ENCODE data around the gene FABP6. TPM values are rescaled to one million over a fixed set of nuclear protein-coding genes. Genes with fewer than 3 reads are reported as not detected.

The FABP6 gene
- total and polyA plus RNA-seq, 4 donors, result not detected

- DNase-seq (ENCODE audit: low spot score), result no peak
- no peak overlapping the region for H3K27ac ChIP-seq (ENCODE audit: low read depth in 1 of 2, low read length in 2 of 2)
- no peaks in the 10 kb centered on the region for H3K9me3 ChIP-seq (ENCODE audit: control insufficient read depth in 4 of 4, low read length in 3 of 4)
- H3K36me3 ChIP-seq (ENCODE audit: control insufficient read depth in 4 of 4, insufficient read depth in 3 of 4, low read depth in 1 of 4, low read length in 3 of 4), result no peaks in the 10 kb centered on the region
- H3K4me1 ChIP-seq (ENCODE audit: control insufficient read depth in 4 of 4, insufficient read depth in 4 of 4, low read length in 3 of 4), result no peaks in the 10 kb centered on the region
- no peak for TF ChIP-seq FOXA1 (IDR thresholded peaks at IDR 0.05)
- no peak for TF ChIP-seq HNF4A (conservative IDR thresholded peaks at IDR 0.05)
- no peak for TF ChIP-seq RXRA (IDR thresholded peaks at IDR 0.05)
- TF ChIP-seq SP1 (IDR thresholded peaks at IDR 0.05), result no peak
- no peak for TF ChIP-seq ATF3 (IDR thresholded peaks at IDR 0.05)
- TF ChIP-seq EGR1 (IDR thresholded peaks at IDR 0.05; ENCODE audit: low read depth in 2 of 2), result no peak
- TF ChIP-seq CTCF (IDR thresholded peaks at IDR 0.05; ENCODE audit: low read depth, low read length, missing input control), result no peak
- TF ChIP-seq JUND (IDR thresholded peaks at IDR 0.05), result no peak
- TF ChIP-seq HNF4G (IDR thresholded peaks at IDR 0.05), result no peak
- TF ChIP-seq RAD21 (IDR thresholded peaks at IDR 0.05), result no peak
- TF ChIP-seq YY1 (IDR thresholded peaks at IDR 0.05), result no peak
- no peak for TF ChIP-seq GABPA (IDR thresholded peaks at IDR 0.05 in 1 of 2, conservative IDR thresholded peaks at IDR 0.05 in 1 of 2)
- TF ChIP-seq REST (IDR thresholded peaks at IDR 0.05), result no peak
- no peak for TF ChIP-seq ZBTB33 (IDR thresholded peaks at IDR 0.05)
- no peak for TF ChIP-seq NR2F2 (IDR thresholded peaks at IDR 0.05)
- no peak for TF ChIP-seq FOXA2 (IDR thresholded peaks at IDR 0.05)
- TF ChIP-seq TAF1 (conservative IDR thresholded peaks at IDR 0.05), result no peak
- no peak for TF ChIP-seq MAX (IDR thresholded peaks at IDR 0.05)
- no peaks in the 10 kb centered on the region for H3K27me3 ChIP-seq (ENCODE audit: control insufficient read depth in 4 of 4, insufficient read depth in 4 of 4, low read length in 3 of 4)
- 89% methylated on average over 5 of the region's 5 CpGs for WGBS
- no peak overlapping the region for H3K9ac ChIP-seq (ENCODE audit: low read depth in 1 of 2, low read length in 2 of 2)
- no peak overlapping the region for H3K4me3 ChIP-seq (ENCODE audit: low read depth in 1 of 3, low read length in 3 of 3)
Observed at GRCh38 chr5:160235731-160236130, 6.4 kb downstream of the FABP6 start.
